ENCODE data around the gene NOC2L. TPM values are rescaled to one million over a fixed set of nuclear protein-coding genes. Genes with fewer than 3 reads are reported as not detected.
A peak's percentile ranks its signal among the peaks of the same experiment; 100 is the strongest.

The NOC2L gene
- total RNA-seq, 1 experiment from 2014 or later = 214 TPM

- Histone ChIP-seq H3K9me3 (ENCODE audit: low read depth, low read length, poor library complexity, severe bottlenecking) (no peaks in the 10 kb centered on the region), H3K27ac (ENCODE audit: low read depth, low read length, poor library complexity, severe bottlenecking) (no peak overlapping the region)
- POLR2A ChIA-PET (ENCODE audit: low non-redundant PET) = no interaction called here
Observed at GRCh38 chr1:927748-928147, 31.3 kb downstream of the NOC2L start.

GRCh38 chr1:927234-927633 lies 31.8 kb downstream of the NOC2L start:
- Histone ChIP-seq H3K4me3 (ENCODE audit: low read depth, low read length, poor library complexity, severe bottlenecking) (no peak overlapping the region), H3K36me3 (ENCODE audit: insufficient read depth, low read length, poor library complexity, severe bottlenecking) (no peaks in the 10 kb centered on the region), H3K9me3 (ENCODE audit: low read depth, low read length, poor library complexity, severe bottlenecking) (no peaks in the 10 kb centered on the region), H3K4me1 (ENCODE audit: insufficient read depth, low read length, poor library complexity, severe bottlenecking) (peaks cover 28% of the 10 kb centered on the region), H3K27ac (ENCODE audit: low read depth, low read length, poor library complexity, severe bottlenecking) (no peak overlapping the region), H3K27me3 (replicated peaks; ENCODE audit: insufficient read depth, low read depth, low read length, poor library complexity) (no peaks in the 10 kb centered on the region)
- ChIA-PET POLR2A (ENCODE audit: low non-redundant PET) (no interaction called here), CTCF (no interaction called here)
- DNase-seq (ENCODE audit: low spot score) = no peak
- TF ChIP-seq EZH2 (IDR thresholded peaks at IDR 0.05; ENCODE audit: borderline replicate concordance, low read depth, low read length, poor library complexity, severe bottlenecking) = no peak
- no peak for TF ChIP-seq CTCF (conservative IDR thresholded peaks at IDR 0.05; ENCODE audit: low read depth, low read length)
- intact Hi-C loops (cut with micrococcal nuclease; ENCODE audit: unreplicated experiment) = no loop called here
- no TSS peak for BruUV-seq (replicated peaks)

More at GRCh38 chr1:927748-928147, 31.3 kb downstream of the NOC2L start:
- DNase-seq (ENCODE audit: low spot score) = no peak
- no peaks in the 10 kb centered on the region for H3K27me3 ChIP-seq (replicated peaks; ENCODE audit: insufficient read depth, low read depth, low read length, poor library complexity)
- CTCF ChIA-PET = interaction anchor here (1.2 kb wide), 1 partner anchor 13 kb away, joined by 3 read pairs; no protein-coding TSS in a partner anchor
- BruUV-seq (replicated peaks) = no TSS peak
- H3K4me3 ChIP-seq (ENCODE audit: low read depth, low read length, poor library complexity, severe bottlenecking) = no peak overlapping the region
- no peaks in the 10 kb centered on the region for H3K36me3 ChIP-seq (ENCODE audit: insufficient read depth, low read length, poor library complexity, severe bottlenecking)
- peaks cover 34% of the 10 kb centered on the region for H3K4me1 ChIP-seq (ENCODE audit: insufficient read depth, low read length, poor library complexity, severe bottlenecking)
- TF ChIP-seq EZH2 (IDR thresholded peaks at IDR 0.05; ENCODE audit: borderline replicate concordance, low read depth, low read length, poor library complexity, severe bottlenecking) (no peak), CTCF (conservative IDR thresholded peaks at IDR 0.05; ENCODE audit: low read depth, low read length) (no peak)
- intact Hi-C loops (cut with micrococcal nuclease; ENCODE audit: unreplicated experiment) = no loop called here

- BruUV-seq (replicated peaks) = no TSS peak
- H3K9me3 ChIP-seq (ENCODE audit: low read depth, low read length, poor library complexity, severe bottlenecking) = no peaks in the 10 kb centered on the region
- TF ChIP-seq CTCF (conservative IDR thresholded peaks at IDR 0.05; ENCODE audit: low read depth, low read length) (peak; percentile 38; the same call in 1 of the 2 replicates), EZH2 (IDR thresholded peaks at IDR 0.05; ENCODE audit: borderline replicate concordance, low read depth, low read length, poor library complexity, severe bottlenecking) (no peak)
- ChIA-PET CTCF (interaction anchor here (0.6 kb wide), 2 partner anchors 21 to 450 kb away, joined by 3 to 8 read pairs; no protein-coding TSS in a partner anchor), POLR2A (ENCODE audit: low non-redundant PET) (interaction anchor here (0.5 kb wide), 1 partner anchor 14 kb away, joined by 9 read pairs; no protein-coding TSS in a partner anchor)
- H3K36me3 ChIP-seq (ENCODE audit: insufficient read depth, low read length, poor library complexity, severe bottlenecking) = no peaks in the 10 kb centered on the region
- intact Hi-C loops (cut with micrococcal nuclease; ENCODE audit: unreplicated experiment) = no loop called here
- peak overlapping the region; percentile 88 for H3K4me3 ChIP-seq (ENCODE audit: low read depth, low read length, poor library complexity, severe bottlenecking)
- DNase-seq (ENCODE audit: low spot score) = peak; percentile 89
- no peaks in the 10 kb centered on the region for H3K27me3 ChIP-seq (replicated peaks; ENCODE audit: insufficient read depth, low read depth, low read length, poor library complexity)
- peaks cover 35% of the 10 kb centered on the region for H3K4me1 ChIP-seq (ENCODE audit: insufficient read depth, low read length, poor library complexity, severe bottlenecking)
- H3K27ac ChIP-seq (ENCODE audit: low read depth, low read length, poor library complexity, severe bottlenecking) = peak overlapping the region; percentile 85
Observed at GRCh38 chr1:925561-926421, 33.3 kb downstream of the NOC2L start.
